Keratinocyte (primary cell): ENCODE data around the gene ATP9B. TPM values are rescaled to one million over a fixed set of nuclear protein-coding genes. Genes with fewer than 3 reads are reported as not detected.

Experiments
- DNase-seq: peaks from one replicate; pipeline ENCODE4 v3.0.0-alpha.2; 2011; ENCODE audit warnings: low read depth, missing footprints, low spot score
- FAIRE-seq: peaks from 2 replicates; lab custom pipeline; 2011; peaks lifted over from hg19 to GRCh38; lab: Jason Lieb, UNC
- H2AFZ ChIP-seq: 2 replicates; pipeline ENCODE4 v1.6.0; 2012; ENCODE audit warnings: low read length, control low read depth, inconsistent platforms; ENCODE audit not compliant: control insufficient read depth
- H3K27ac ChIP-seq: 2 replicates; pipeline ENCODE4 v1.5.1; 2011; ENCODE audit warnings: low read length; ENCODE audit not compliant: control insufficient read depth, insufficient read depth
- H3K27me3 ChIP-seq: 3 replicates; pipeline ENCODE4 v1.6.0; 2011; ENCODE audit warnings: low read length; ENCODE audit not compliant: control insufficient read depth, insufficient read depth; ENCODE audit errors: extremely low read depth
- H3K36me3 ChIP-seq, 2 experiments: 2 replicates in 1 of 2; 3 replicates in 1 of 2; pipeline ENCODE4 v1.5.1; 2011; ENCODE audit warnings: low read length in 2 of 2, mild to moderate bottlenecking in 1 of 2; ENCODE audit not compliant: control insufficient read depth in 2 of 2, insufficient read depth in 2 of 2; ENCODE audit errors: extremely low read depth in 1 of 2
- H3K4me1 ChIP-seq: 3 replicates; pipeline ENCODE4 v1.5.1; 2011; ENCODE audit warnings: low read length; ENCODE audit not compliant: control insufficient read depth, insufficient read depth; ENCODE audit errors: extremely low read depth
- H3K4me2 ChIP-seq: 3 replicates; pipeline ENCODE4 v1.6.0; 2011; ENCODE audit warnings: low read depth, low read length; ENCODE audit not compliant: control insufficient read depth, insufficient read depth; ENCODE audit errors: extremely low read depth
- H3K4me3 ChIP-seq, 3 experiments: fragments of 200-600 bp in 1 of 3; sonication (generic) in 1 of 3; 2 replicates in 2 of 3; 3 replicates in 1 of 3; pipeline ENCODE4 v1.5.1; 2011 to 2016; ENCODE audit warnings: low read length in 3 of 3, mild to moderate bottlenecking in 3 of 3, control low read depth in 2 of 3, inconsistent platforms in 1 of 3, low read depth in 1 of 3, mixed read lengths in 1 of 3, mixed run types in 1 of 3, moderate library complexity in 1 of 3; ENCODE audit not compliant: control insufficient read depth in 2 of 3, insufficient read depth in 2 of 3; ENCODE audit errors: extremely low read depth in 1 of 3
- H3K79me2 ChIP-seq: 2 replicates; pipeline ENCODE4 v1.6.0; 2012; ENCODE audit warnings: low read length; ENCODE audit not compliant: control insufficient read depth, insufficient read depth
- H3K9ac ChIP-seq: 3 replicates; pipeline ENCODE4 v1.6.0; 2011; ENCODE audit warnings: low read length; ENCODE audit not compliant: control insufficient read depth, insufficient read depth; ENCODE audit errors: extremely low read depth
- H3K9me1 ChIP-seq: 3 replicates; pipeline ENCODE4 v1.6.0; 2011; ENCODE audit warnings: low read length; ENCODE audit not compliant: control insufficient read depth, insufficient read depth; ENCODE audit errors: extremely low read depth
- H3K9me3 ChIP-seq: 2 replicates; pipeline ENCODE4 v1.5.1; 2012; ENCODE audit warnings: low read depth, low read length; ENCODE audit not compliant: control insufficient read depth
- H4K20me1 ChIP-seq: 3 replicates; pipeline ENCODE4 v1.6.0; 2011; ENCODE audit warnings: low read length; ENCODE audit not compliant: control insufficient read depth, insufficient read depth; ENCODE audit errors: extremely low read depth
- EZH2 ChIP-seq: IDR thresholded peaks from one replicate; pipeline ENCODE4 v1.6.1; 2012; ENCODE audit warnings: inconsistent platforms, mild to moderate bottlenecking, low read length, moderate library complexity
- dilution Hi-C: fragments of 300-500 bp; cut with MboI; formaldehyde crosslinking; loops from one replicate; pipeline ENCODE4 v1.7.0; 2020; ENCODE audit warnings: low sequenced_read_pairs; ENCODE audit not compliant: extremely low pct_ligation_motif_present
- polyA plus RNA-seq, 5 experiments: library from polyadenylated mRNA; depleted of rRNA in 3 of 5; stranded (reverse) in 3 of 5; stranded (forward) in 1 of 5; unstranded in 1 of 5; fragments of >200 nt; gene quantifications; 1 replicate in 1 of 5; 2 replicates in 3 of 5; 3 replicates in 1 of 5; pipeline versions ENCODE4 v1.2.1 to v1.2.3, GENCODE V29; 2011 to 2012; ENCODE audit warnings: missing spikeins in 2 of 5, low read depth in 1 of 5, low replicate concordance in 1 of 5
- TF ChIP-seq, protein P1 (sequence below), 3 experiments: IDR thresholded peaks in 1 of 3; conservative IDR thresholded peaks in 1 of 3; optimal IDR thresholded peaks in 1 of 3; 2 replicates in 2 of 3; 3 replicates in 1 of 3; pipeline versions ENCODE3 to v1.5.1; 2011; ENCODE audit warnings: low read length in 3 of 3, mild to moderate bottlenecking in 3 of 3, moderate library complexity in 2 of 3, control low read depth in 1 of 3, inconsistent platforms in 1 of 3; ENCODE audit not compliant: insufficient read depth in 2 of 3; ENCODE audit errors: extremely low read depth in 1 of 3

ATP9B gene
- polyA plus RNA-seq, 1 donor (not counting 4 experiments of a cell fraction or from before 2014, with no cell fraction given), result 16.1 TPM

DNA sequence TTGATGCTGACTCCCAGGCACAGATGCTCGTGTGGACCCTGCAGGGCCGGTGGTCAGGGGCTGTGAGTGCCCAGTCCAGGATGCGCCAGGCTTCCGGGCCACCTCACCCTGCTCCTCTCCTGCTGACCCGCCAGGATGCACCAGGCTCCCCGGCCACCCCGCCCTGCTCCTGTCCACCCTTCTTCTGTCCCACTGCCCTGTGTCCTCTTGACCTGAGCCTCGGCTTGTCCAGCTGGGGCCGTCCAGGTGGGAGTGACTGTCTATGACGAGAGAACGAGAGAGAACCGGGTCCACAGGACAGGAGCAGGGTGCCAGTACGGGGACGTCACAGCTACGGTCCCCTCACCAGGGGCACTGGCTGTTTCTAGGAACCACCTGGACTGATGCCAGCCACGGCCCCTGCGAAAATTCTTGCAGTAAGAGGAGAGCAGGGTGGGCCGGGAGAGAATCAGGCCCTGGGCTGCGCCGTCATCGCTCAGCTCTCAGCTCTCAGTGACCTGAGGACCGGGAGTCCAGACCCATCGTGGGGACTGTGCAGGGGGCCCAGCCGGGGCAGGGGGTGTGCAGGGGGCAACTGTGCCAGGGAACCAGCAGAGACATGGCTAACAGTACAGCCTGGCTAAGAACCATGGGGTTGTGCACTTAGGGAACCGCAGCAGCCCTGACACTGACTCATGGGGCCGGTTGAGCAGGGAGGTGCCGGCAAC lies 313.6 kb downstream of the ATP9B start:
- no peak overlapping the region for H3K27ac ChIP-seq
- H3K27me3 ChIP-seq, result peaks cover 20% of the 10 kb centered on the region
- peaks cover 5% of the 10 kb centered on the region for H4K20me1 ChIP-seq
- DNase-seq (no peak), FAIRE-seq (no peak)
- no peak for TF ChIP-seq EZH2
- TF ChIP-seq, protein P1, sequence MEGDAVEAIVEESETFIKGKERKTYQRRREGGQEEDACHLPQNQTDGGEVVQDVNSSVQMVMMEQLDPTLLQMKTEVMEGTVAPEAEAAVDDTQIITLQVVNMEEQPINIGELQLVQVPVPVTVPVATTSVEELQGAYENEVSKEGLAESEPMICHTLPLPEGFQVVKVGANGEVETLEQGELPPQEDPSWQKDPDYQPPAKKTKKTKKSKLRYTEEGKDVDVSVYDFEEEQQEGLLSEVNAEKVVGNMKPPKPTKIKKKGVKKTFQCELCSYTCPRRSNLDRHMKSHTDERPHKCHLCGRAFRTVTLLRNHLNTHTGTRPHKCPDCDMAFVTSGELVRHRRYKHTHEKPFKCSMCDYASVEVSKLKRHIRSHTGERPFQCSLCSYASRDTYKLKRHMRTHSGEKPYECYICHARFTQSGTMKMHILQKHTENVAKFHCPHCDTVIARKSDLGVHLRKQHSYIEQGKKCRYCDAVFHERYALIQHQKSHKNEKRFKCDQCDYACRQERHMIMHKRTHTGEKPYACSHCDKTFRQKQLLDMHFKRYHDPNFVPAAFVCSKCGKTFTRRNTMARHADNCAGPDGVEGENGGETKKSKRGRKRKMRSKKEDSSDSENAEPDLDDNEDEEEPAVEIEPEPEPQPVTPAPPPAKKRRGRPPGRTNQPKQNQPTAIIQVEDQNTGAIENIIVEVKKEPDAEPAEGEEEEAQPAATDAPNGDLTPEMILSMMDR (optimal IDR thresholded peaks at IDR 0.05 in 1 of 3, IDR thresholded peaks at IDR 0.05 in 1 of 3, conservative IDR thresholded peaks at IDR 0.05 in 1 of 3; ENCODE audit: extremely low read depth in 1 of 3, insufficient read depth in 2 of 3, low read length in 3 of 3), result no peak
- H3K9me3 ChIP-seq, result no peaks in the 10 kb centered on the region
- H3K4me1 ChIP-seq, result peaks cover 4% of the 10 kb centered on the region
- H2AFZ ChIP-seq, result no peak overlapping the region
- no peak overlapping the region for H3K4me2 ChIP-seq
- no peaks in the 10 kb centered on the region for H3K9me1 ChIP-seq
- H3K9ac ChIP-seq, result no peak overlapping the region
- dilution Hi-C loops, result no loop called here
- no peak overlapping the region for H3K4me3 ChIP-seq
- no peaks in the 10 kb centered on the region for H3K36me3 ChIP-seq
- H3K79me2 ChIP-seq, result no peaks in the 10 kb centered on the region

DNA sequence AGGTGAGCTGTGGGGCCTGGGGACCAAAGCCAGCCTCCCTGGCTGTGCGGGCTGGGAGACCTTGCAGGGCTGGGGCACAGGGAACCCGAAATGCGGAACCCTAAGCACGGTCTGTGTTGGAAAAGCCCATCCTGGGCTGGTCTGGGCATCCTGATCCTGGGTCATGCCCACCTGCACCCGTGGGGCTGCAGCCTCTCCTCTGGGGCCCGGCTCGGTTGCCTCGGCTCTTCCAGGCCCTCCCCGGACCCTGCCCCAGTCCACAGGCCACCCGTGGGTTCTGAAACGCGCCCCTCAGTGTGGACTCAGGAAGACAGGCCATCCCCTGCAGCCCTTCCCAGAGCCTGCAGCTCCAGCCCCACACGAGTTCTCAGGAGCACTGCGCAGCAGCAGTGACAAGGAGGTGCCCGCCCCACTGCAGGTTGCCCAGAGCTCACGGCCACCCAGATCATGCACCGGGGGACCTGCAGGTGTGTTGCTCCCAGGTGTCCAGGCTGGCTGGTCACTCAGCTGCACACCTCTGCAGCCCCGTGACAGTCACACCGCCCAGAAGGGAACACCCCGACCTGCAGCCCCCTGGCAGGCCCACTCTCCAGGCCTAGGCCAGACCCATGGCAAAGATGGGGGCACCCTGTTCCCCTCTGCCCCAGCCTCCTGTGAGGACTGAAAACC lies 314.3 kb downstream of the ATP9B start:
- Histone ChIP-seq H3K27ac (no peak overlapping the region), H3K79me2 (no peaks in the 10 kb centered on the region), H3K9ac (no peak overlapping the region), H3K4me1 (peaks cover 4% of the 10 kb centered on the region), H4K20me1 (peaks cover 5% of the 10 kb centered on the region), H3K9me1 (no peaks in the 10 kb centered on the region), H3K9me3 (no peaks in the 10 kb centered on the region), H2AFZ (no peak overlapping the region), H3K4me3 (no peak overlapping the region), H3K36me3 (no peaks in the 10 kb centered on the region), H3K27me3 (peaks cover 27% of the 10 kb centered on the region), H3K4me2 (no peak overlapping the region)
- TF ChIP-seq, protein P1 (optimal IDR thresholded peaks at IDR 0.05 in 1 of 3, IDR thresholded peaks at IDR 0.05 in 1 of 3, conservative IDR thresholded peaks at IDR 0.05 in 1 of 3; ENCODE audit: extremely low read depth in 1 of 3, insufficient read depth in 2 of 3, low read length in 3 of 3), result no peak
- no peak for TF ChIP-seq EZH2
- DNase-seq (no peak), FAIRE-seq (no peak)
- dilution Hi-C loops, result no loop called here
